Measurements from ENCODE around the gene CHAF1A. TPM values are rescaled to one million over a fixed set of nuclear protein-coding genes. Genes with fewer than 3 reads are reported as not detected.

Gene CHAF1A, protein sequence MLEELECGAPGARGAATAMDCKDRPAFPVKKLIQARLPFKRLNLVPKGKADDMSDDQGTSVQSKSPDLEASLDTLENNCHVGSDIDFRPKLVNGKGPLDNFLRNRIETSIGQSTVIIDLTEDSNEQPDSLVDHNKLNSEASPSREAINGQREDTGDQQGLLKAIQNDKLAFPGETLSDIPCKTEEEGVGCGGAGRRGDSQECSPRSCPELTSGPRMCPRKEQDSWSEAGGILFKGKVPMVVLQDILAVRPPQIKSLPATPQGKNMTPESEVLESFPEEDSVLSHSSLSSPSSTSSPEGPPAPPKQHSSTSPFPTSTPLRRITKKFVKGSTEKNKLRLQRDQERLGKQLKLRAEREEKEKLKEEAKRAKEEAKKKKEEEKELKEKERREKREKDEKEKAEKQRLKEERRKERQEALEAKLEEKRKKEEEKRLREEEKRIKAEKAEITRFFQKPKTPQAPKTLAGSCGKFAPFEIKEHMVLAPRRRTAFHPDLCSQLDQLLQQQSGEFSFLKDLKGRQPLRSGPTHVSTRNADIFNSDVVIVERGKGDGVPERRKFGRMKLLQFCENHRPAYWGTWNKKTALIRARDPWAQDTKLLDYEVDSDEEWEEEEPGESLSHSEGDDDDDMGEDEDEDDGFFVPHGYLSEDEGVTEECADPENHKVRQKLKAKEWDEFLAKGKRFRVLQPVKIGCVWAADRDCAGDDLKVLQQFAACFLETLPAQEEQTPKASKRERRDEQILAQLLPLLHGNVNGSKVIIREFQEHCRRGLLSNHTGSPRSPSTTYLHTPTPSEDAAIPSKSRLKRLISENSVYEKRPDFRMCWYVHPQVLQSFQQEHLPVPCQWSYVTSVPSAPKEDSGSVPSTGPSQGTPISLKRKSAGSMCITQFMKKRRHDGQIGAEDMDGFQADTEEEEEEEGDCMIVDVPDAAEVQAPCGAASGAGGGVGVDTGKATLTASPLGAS
- total RNA-seq, result 10 to 100 TPM in 1 of 4 donors, 1 to 10 TPM in 3; 4.9 to 18.6 (median 8.1) TPM

DNA sequence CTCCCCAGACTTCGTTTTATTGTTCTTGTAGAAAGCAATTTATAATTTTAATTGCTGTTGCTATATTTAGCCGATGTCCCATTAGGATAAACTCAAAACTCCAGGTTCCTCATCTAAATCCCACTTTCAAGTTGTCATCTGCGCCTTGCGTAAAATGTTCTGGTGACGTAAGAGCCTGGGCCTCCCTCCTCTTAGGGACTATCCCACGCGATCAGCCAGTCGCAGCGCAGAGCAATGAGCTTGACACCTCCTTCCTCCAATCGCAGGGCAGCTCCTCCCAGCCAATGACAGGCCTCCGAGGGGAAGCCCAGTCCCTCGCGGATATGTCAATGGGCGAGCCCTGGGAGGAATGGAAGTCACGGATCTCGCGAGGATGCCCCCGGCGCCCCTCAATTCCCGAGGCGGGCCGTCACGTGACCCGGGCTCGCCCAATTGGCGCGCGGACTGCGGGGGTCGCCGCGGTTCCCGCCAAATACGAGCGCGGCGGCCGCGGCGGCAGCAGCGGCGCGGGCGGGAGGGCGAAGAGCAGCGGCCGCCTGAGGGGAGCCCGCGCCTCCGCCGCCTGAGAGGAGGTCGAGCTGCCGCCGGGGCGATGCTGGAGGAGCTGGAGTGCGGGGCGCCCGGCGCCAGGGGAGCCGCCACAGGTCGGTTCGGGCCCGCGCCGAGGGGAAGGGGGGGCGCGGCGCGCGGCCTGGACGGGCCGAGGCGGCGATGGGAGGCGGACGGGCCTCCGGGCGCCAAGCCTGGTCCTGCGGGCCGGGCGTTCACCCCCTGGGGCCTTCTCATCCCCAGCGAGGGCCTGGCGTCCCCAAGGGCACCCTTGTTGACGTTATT is at the start of gene CHAF1A:
CHAF1A (plus strand) TSS at position 470 of the 834 bp plus-strand sequence; CDS start at position 593, 123 bp downstream.
- Histone ChIP-seq H3K27ac (peak within 1 kb of the TSS; percentile 94 to 99 (median 96)), H3K4me1 (peaks cover 0 to 42% (median 29%) of the 10 kb centered on the region in 4 donors)
- 0% methylated on average over 16 to 41 of the region's 84 CpGs for whole genome bisulfite sequencing, 2 donors

DNA sequence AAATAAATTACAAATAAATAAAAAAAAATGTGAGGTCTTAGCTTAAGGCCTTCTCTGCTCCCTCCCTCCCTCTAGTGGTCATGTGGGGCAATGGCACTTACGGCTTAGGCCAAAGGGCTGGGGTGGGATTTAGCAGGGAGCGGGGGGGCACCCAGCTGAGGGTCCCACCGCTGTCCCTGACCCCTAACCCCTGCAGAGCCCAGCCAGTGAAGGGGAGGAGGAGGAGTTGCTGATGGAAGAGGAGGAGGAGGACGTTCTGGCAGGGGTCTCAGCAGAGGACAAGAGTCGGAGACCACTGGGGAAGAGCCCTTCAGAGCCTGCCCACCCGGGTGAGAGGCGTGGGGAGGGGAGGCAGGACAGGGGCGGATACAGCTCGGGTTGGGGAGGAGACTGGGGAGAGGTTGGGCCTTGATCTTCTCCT is 49.7 kb upstream of the CHAF1A start:
- peaks cover 0 to 60% (median 0%) of the 10 kb centered on the region in 3 donors for H3K36me3 ChIP-seq
- peak in 1 of 2 donors; percentile 46 for DNase-seq (ENCODE audit: low spot score in 2 of 2)

More for the DNA sequence above, at the start of gene CHAF1A:
- peak; percentile 37 to 92 for TF ChIP-seq POLR2A (IDR thresholded peaks at IDR 0.05)
- TF ChIP-seq EP300 (IDR thresholded peaks at IDR 0.05), result peak; percentile 87 to 98
- TF ChIP-seq, protein P1, sequence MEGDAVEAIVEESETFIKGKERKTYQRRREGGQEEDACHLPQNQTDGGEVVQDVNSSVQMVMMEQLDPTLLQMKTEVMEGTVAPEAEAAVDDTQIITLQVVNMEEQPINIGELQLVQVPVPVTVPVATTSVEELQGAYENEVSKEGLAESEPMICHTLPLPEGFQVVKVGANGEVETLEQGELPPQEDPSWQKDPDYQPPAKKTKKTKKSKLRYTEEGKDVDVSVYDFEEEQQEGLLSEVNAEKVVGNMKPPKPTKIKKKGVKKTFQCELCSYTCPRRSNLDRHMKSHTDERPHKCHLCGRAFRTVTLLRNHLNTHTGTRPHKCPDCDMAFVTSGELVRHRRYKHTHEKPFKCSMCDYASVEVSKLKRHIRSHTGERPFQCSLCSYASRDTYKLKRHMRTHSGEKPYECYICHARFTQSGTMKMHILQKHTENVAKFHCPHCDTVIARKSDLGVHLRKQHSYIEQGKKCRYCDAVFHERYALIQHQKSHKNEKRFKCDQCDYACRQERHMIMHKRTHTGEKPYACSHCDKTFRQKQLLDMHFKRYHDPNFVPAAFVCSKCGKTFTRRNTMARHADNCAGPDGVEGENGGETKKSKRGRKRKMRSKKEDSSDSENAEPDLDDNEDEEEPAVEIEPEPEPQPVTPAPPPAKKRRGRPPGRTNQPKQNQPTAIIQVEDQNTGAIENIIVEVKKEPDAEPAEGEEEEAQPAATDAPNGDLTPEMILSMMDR (IDR thresholded peaks at IDR 0.05), result peak in 1 of 5 experiments; percentile 51
- peak; percentile 98 for DNase-seq (ENCODE audit: low spot score in 2 of 2)
- H3K4me3 ChIP-seq, result peak within 1 kb of the TSS; percentile 47 to 96 (median 75)
- no peaks in the 10 kb centered on the region for H3K9me3 ChIP-seq
- no peaks in the 10 kb centered on the region for H3K27me3 ChIP-seq
- peaks cover 0 to 5% (median 0%) of the 10 kb centered on the region in 3 donors for H3K36me3 ChIP-seq

DNA sequence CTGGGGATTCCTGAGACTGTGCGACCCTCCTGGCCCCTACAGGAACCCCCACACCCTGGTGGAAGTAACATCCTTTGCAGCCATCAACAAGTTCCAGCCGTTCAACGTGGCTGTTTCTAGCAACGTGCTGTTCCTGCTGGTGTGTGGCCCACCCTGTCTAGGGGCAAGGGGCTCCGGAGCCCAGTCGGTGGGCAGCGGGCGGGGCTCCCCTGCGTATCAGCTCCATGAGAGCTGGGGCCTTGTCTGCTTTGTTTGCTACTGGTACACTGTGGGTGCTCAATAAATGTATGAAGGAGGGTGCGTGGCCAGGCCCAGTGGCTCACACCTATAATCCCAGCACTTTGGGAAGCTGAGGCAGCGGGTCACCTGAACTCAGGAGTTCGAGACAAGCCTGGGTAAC is 48.2 kb upstream of the CHAF1A start:
- Histone ChIP-seq H3K4me3 (no peak overlapping the region), H3K9me3 (no peaks in the 10 kb centered on the region), H3K36me3 (peaks cover 0 to 63% (median 0%) of the 10 kb centered on the region in 3 donors), H3K27me3 (no peaks in the 10 kb centered on the region), H3K4me1 (peaks cover 0 to 9% (median 0%) of the 10 kb centered on the region in 4 donors), H3K27ac (no peak overlapping the region)
- TF ChIP-seq EP300 (IDR thresholded peaks at IDR 0.05) (no peak), POLR2A (IDR thresholded peaks at IDR 0.05) (no peak)
- TF ChIP-seq, protein P1 (IDR thresholded peaks at IDR 0.05), result no peak
- no peak for DNase-seq (ENCODE audit: low spot score in 2 of 2)
- 84 to 89% methylated on average over 8 to 12 of the region's 12 CpGs for WGBS, 2 donors

More for the DNA sequence above, 49.7 kb upstream of the CHAF1A start:
- H3K27ac ChIP-seq, result peak overlapping the region in 1 of 4 donors; percentile 48
- no peaks in the 10 kb centered on the region for H3K27me3 ChIP-seq
- no peaks in the 10 kb centered on the region for H3K9me3 ChIP-seq
- no peak overlapping the region for H3K4me3 ChIP-seq
- no peak for TF ChIP-seq EP300 (IDR thresholded peaks at IDR 0.05)
- TF ChIP-seq, protein P1 (IDR thresholded peaks at IDR 0.05), result peak; percentile 46 to 91 (median 68)
- peaks cover 0 to 8% (median 0%) of the 10 kb centered on the region in 4 donors for H3K4me1 ChIP-seq
- WGBS, 2 donors, result 26 to 29% methylated on average over 8 of the region's 9 CpGs

DNA sequence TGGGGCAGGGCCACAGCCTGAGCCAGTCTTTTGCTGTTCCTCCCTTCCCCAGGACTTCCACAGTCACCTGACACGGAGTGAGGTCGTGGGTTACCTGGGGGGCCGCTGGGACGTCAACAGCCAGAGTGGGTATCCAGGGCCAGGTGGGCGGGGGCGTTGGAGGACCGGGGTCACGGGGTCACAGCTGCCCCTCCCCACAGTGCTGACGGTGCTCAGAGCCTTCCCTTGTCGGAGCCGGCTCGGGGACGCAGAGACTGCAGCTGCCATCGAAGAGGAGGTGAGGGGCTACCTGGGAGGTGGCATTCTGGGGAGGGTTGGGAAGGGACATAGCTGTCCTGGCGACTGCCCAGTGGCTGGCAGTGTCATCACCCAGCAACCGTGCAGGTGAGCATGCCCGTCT is 47.5 kb upstream of the CHAF1A start:
- no peak for DNase-seq (ENCODE audit: low spot score in 2 of 2)
- TF ChIP-seq EP300 (IDR thresholded peaks at IDR 0.05) (no peak), POLR2A (IDR thresholded peaks at IDR 0.05) (no peak)
- TF ChIP-seq, protein P1 (IDR thresholded peaks at IDR 0.05), result no peak
- H3K36me3 ChIP-seq, result peaks cover 0 to 66% (median 0%) of the 10 kb centered on the region in 3 donors
- H3K4me3 ChIP-seq, result no peak overlapping the region
- H3K27ac ChIP-seq, result no peak overlapping the region
- H3K4me1 ChIP-seq, result peaks cover 0 to 15% (median 0%) of the 10 kb centered on the region in 4 donors
- H3K27me3 ChIP-seq, result no peaks in the 10 kb centered on the region
- WGBS, 2 donors, result 74 to 83% methylated on average over 13 to 17 of the region's 17 CpGs
- H3K9me3 ChIP-seq, result no peaks in the 10 kb centered on the region

Measured in tibial nerve (tissue), 4 donors.